K562 (cell line): ENCODE results near the gene RAMACL. TPM values are rescaled to one million over a fixed set of nuclear protein-coding genes. Genes with fewer than 3 reads are reported as not detected.

ENCODE experiments used
- ATAC-seq: fragments of 200-7000 bp; cut with Tn5 transposase; 3 replicates; pipeline ENCODE4 v1.9.1; 2020; ENCODE audit warnings: moderate library complexity
- BruUV-seq: library from RNA; stranded (reverse); fragments of 400-500 nt; replicated peaks from 2 replicates; lab custom pipeline; 2021; lab: Mats Ljungman, UMichigan
- CTCF ChIA-PET: fragments of 300-600 bp; formaldehyde crosslinking; extraction: SDS; loops from one replicate; lab custom pipeline; 2021; ENCODE audit warnings: low intra/inter-chr PET ratio; lab: Yijun Ruan, JAX
- POLR2A ChIA-PET: fragments of 300-600, 350-650 bp; sonication (Branson Sonifier 250); formaldehyde crosslinking; extraction: SDS; loops from one replicate; lab custom pipeline; 2021; ENCODE audit warnings: antibody characterized with exemption, inconsistent platforms; lab: Yijun Ruan, JAX
- DNase-seq, 4 experiments: peaks; one replicate each; pipeline versions ENCODE4 v3.0.0 to v3.0.0-alpha.2; 2011 to 2018; ENCODE audit warnings: low spot score in 3 of 4, mixed read lengths in 3 of 4; ENCODE audit errors: extremely low read depth in 1 of 4
- FAIRE-seq: peaks from 2 replicates; lab custom pipeline; 2011; peaks lifted over from hg19 to GRCh38; lab: Jason Lieb, UNC
- H2AFZ ChIP-seq: 2 replicates; pipeline ENCODE4 v1.6.0; 2011; ENCODE audit warnings: low read depth, low read length, control low read depth, inconsistent platforms
- H3K27ac ChIP-seq: fragments of 200-600 bp; 3 replicates; pipeline ENCODE4 v1.8.0; 2011; ENCODE audit warnings: low read depth, mild to moderate bottlenecking, control low read depth, inconsistent platforms, low read length, moderate library complexity, mixed read lengths; ENCODE audit errors: extremely low read depth
- H3K27me3 ChIP-seq, 2 experiments: fragments of 300-600 bp in 1 of 2; 2 replicates in 1 of 2; 3 replicates in 1 of 2; pipeline versions ENCODE4 v1.6.0 to v1.8.0; 2011; ENCODE audit warnings: inconsistent platforms in 2 of 2, low read length in 2 of 2, mild to moderate bottlenecking in 1 of 2, mixed read lengths in 1 of 2, moderate library complexity in 1 of 2; ENCODE audit not compliant: control insufficient read depth in 2 of 2, insufficient read depth in 2 of 2
- H3K36me3 ChIP-seq: fragments of 300-600 bp; 3 replicates; pipeline ENCODE4 v1.8.0; 2011; ENCODE audit warnings: mild to moderate bottlenecking, low read length, inconsistent platforms; ENCODE audit not compliant: control insufficient read depth, insufficient read depth
- H3K4me1 ChIP-seq, 2 experiments: fragments of 200-600 bp in 1 of 2; replicated peaks in 1 of 2; 2 replicates in 1 of 2; 3 replicates in 1 of 2; pipeline versions ENCODE4 v1.5.1 to v1.8.0; 2011; ENCODE audit warnings: inconsistent platforms in 2 of 2, low read length in 2 of 2, mild to moderate bottlenecking in 1 of 2, mixed read lengths in 1 of 2, moderate library complexity in 1 of 2; ENCODE audit not compliant: control insufficient read depth in 2 of 2, insufficient read depth in 2 of 2
- H3K4me2 ChIP-seq: 2 replicates; pipeline ENCODE4 v1.6.1; 2011; ENCODE audit warnings: low read length, control low read depth, inconsistent platforms, mixed read lengths; ENCODE audit not compliant: insufficient read depth
- H3K4me3 ChIP-seq: fragments of 200-600 bp; sonication (generic), shearing (Covaris generic); 2 replicates; pipeline ENCODE4 v1.5.1; 2016; ENCODE audit warnings: control low read depth, inconsistent platforms
- H3K79me2 ChIP-seq: fragments of 200-600 bp; 3 replicates; pipeline ENCODE4 v1.8.0; 2011; ENCODE audit warnings: low read length, inconsistent platforms; ENCODE audit not compliant: control insufficient read depth, insufficient read depth
- H3K9ac ChIP-seq, 2 experiments: 2 replicates each; pipeline versions ENCODE4 v1.6.0 to v1.6.1; 2011; ENCODE audit warnings: low read depth in 2 of 2, low read length in 2 of 2, control low read depth in 1 of 2, inconsistent platforms in 1 of 2, mild to moderate bottlenecking in 1 of 2, mixed read lengths in 1 of 2; ENCODE audit not compliant: insufficient read depth in 1 of 2
- H3K9me1 ChIP-seq: one replicate; pipeline ENCODE4 v1.6.0; 2011; ENCODE audit warnings: inconsistent platforms, mild to moderate bottlenecking, low read length, moderate library complexity; ENCODE audit not compliant: control insufficient read depth, insufficient read depth
- H3K9me3 ChIP-seq: replicated peaks from 2 replicates; pipeline ENCODE4 v1.5.1; 2011; ENCODE audit warnings: low read depth, low read length, inconsistent platforms; ENCODE audit not compliant: control insufficient read depth, insufficient read depth
- H4K20me1 ChIP-seq: replicated peaks from 2 replicates; pipeline ENCODE4 v1.6.1; 2011; ENCODE audit warnings: low read length, inconsistent platforms, mixed read lengths; ENCODE audit not compliant: control insufficient read depth, insufficient read depth
- BDP1 ChIP-seq: IDR thresholded peaks from 3 replicates; pipeline ENCODE4 v1.6.1; 2011; ENCODE audit not compliant: insufficient read length, insufficient read depth
- CBX8 ChIP-seq: fragments of 200-600 bp; sonication (generic); IDR thresholded peaks from 2 replicates; pipeline ENCODE4 v1.6.1; 2012; ENCODE audit warnings: borderline replicate concordance, mixed run types, low read depth, mild to moderate bottlenecking, moderate library complexity, mixed read lengths, low read length, control low read depth, inconsistent platforms; ENCODE audit not compliant: poor library complexity, severe bottlenecking; ENCODE audit errors: extremely low read depth
- CREB5 ChIP-seq: fragments of 250-450 bp; sonication (Bioruptor Pico); IDR thresholded peaks from 2 replicates; pipeline ENCODE4 v1.5.0; 2020; ENCODE audit warnings: mild to moderate bottlenecking
- HBP1 ChIP-seq: fragments of 450-650 bp; formaldehyde crosslinking; IDR thresholded peaks from 2 replicates; pipeline ENCODE4 v1.4.0; 2022; ENCODE audit warnings: missing genetic modification characterization
- HEY1 ChIP-seq: fragments of 250-450 bp; sonication (Bioruptor Pico); IDR thresholded peaks from 2 replicates; pipeline ENCODE4 v1.5.0; 2020; ENCODE audit warnings: mild to moderate bottlenecking, moderate library complexity, borderline replicate concordance
- ZFPM2 ChIP-seq: fragments of 250-450 bp; sonication (Bioruptor Pico); IDR thresholded peaks from 2 replicates; pipeline ENCODE4 v1.5.1; 2022; ENCODE audit warnings: mild to moderate bottlenecking
- ZNF449 ChIP-seq: fragments of 250-450 bp; sonication (Bioruptor Pico); IDR thresholded peaks from 2 replicates; pipeline ENCODE4 v1.8.0; 2022; ENCODE audit warnings: moderate library complexity, mild to moderate bottlenecking, inconsistent platforms
- WGBS: fragments of 100-300 bp; shearing (Covaris generic); methylation state at CpG from one replicate; pipeline ENCODE4 v1.1.6; 2016; ENCODE audit warnings: low coverage, mixed read lengths; ENCODE audit not compliant: insufficient coverage; ENCODE audit errors: missing lambda C conversion rate; 5-methylcytosine and 5-hydroxymethylcytosine counted together
- in situ Hi-C: fragments of 300-500 bp; cut with MboI; formaldehyde crosslinking; loops from 4 replicates; pipeline ENCODE4 v1.15.0; 2018; ENCODE audit warnings: inconsistent platforms, mixed read lengths
- intact Hi-C: fragments of 100-400 bp; cut with micrococcal nuclease; formaldehyde crosslinking; loops from 2 replicates; pipeline ENCODE4 v1.14.2; 2022
- polyA plus RNA-seq, 8 experiments: library from polyadenylated mRNA; depleted of rRNA in 4 of 8; stranded (reverse) in 5 of 8; unstranded in 3 of 8; fragments of >200 nt; fragmentation: Nextera tagmentation in 2 of 8; fragmentation: Illumina TruSeq in 1 of 8; extraction: Ambion mirVana in 2 of 8; extraction: Trizol in 1 of 8; gene quantifications; 2 replicates each; pipeline versions ENCODE4 v1.2.1 to v1.2.3, GENCODE V29; 2011 to 2014; ENCODE audit warnings: inconsistent platforms in 1 of 8, missing spikeins in 1 of 8
- total RNA-seq, 7 experiments: library from RNA; depleted of rRNA in 6 of 7; stranded (reverse); fragments of >200 nt in 6 of 7; fragmentation: Illumina TruSeq in 2 of 7; extraction: Trizol in 2 of 7; gene quantifications; 2 replicates each; pipeline versions ENCODE4 v1.2.1 to v1.2.3, GENCODE V29; 2011 to 2021; ENCODE audit warnings: low replicate concordance in 1 of 7
- TF ChIP-seq, protein P1 (sequence below), 2 experiments: fragments of 450-650 bp in 1 of 2; sonication (generic) in 1 of 2; formaldehyde crosslinking in 1 of 2; IDR thresholded peaks in 1 of 2; conservative IDR thresholded peaks in 1 of 2; 2 replicates each; pipeline versions ENCODE4 v1.6.1 to v1.8.1; 2016 to 2023; ENCODE audit warnings: mild to moderate bottlenecking in 2 of 2, moderate library complexity in 2 of 2, inconsistent platforms in 1 of 2, missing genetic modification reagents in 1 of 2
- TF ChIP-seq, protein P2 (sequence below): fragments of 450-650 bp; formaldehyde crosslinking; IDR thresholded peaks from 2 replicates; pipeline ENCODE4 v1.4.0; 2020; ENCODE audit warnings: mild to moderate bottlenecking, moderate library complexity

The RAMACL gene
- total and polyA plus RNA-seq, 9 of the 15 experiments (the other 6 are each of a cell fraction or from before 2014, with no cell fraction given), result 0.11 to 1.7 (median 0.41) TPM; not detected in 1

DNA sequence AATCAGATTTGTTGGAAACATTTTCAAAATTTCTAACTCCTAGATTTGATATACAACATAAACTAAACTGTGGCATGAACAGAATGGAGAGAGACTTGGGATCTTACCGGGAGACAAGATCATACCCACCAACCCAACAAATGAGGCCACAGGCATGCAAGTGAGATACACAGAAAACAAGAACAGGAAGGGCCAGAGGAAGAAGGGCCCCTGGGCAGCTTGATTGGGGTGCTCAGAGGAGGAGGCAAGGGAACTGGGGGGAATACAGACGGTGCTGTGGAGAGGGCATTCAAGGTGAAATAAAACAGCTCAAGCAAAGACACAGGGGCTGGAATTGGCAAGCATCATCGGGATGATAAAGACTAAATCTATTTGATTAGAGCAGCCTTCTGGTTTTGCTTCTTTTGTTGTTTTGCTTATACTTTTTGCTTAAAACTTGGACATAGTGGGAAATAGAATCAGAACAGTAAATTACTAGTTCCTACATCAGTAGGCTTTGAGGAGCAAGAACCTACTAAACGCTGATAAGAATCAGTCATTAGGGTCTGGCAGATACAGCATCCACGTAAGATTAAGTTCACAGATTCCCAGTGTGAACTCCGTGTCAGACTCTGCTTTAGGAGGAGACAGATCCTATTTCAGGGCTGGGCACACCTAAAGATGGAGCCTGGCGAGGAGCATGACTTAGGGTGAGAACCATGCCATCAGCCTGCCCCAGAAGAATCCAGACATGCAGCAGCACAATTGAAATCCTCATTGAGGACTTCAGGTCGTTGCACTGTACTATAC lies 3.5 kb upstream of the RAMACL start:
- ChIA-PET POLR2A (no interaction called here), CTCF (no interaction called here)
- H3K9me3 ChIP-seq, result no peaks in the 10 kb centered on the region
- H3K27me3 ChIP-seq, result peaks cover 21 to 40% of the 10 kb centered on the region in 2 experiments
- no peaks in the 10 kb centered on the region for H3K4me1 ChIP-seq
- no peak overlapping the region for H3K9ac ChIP-seq
- H3K27ac ChIP-seq, result no peak overlapping the region
- no TSS peak for BruUV-seq
- FAIRE-seq, result no peak
- WGBS, result under 1% methylated on average over 8 of the region's 8 CpGs
- intact Hi-C loops, result no loop called here
- no peak overlapping the region for H3K4me2 ChIP-seq
- peaks cover 3% of the 10 kb centered on the region; the same call in 1 of the 2 replicates for H4K20me1 ChIP-seq
- no peaks in the 10 kb centered on the region for H3K36me3 ChIP-seq
- H3K79me2 ChIP-seq, result no peaks in the 10 kb centered on the region
- H3K9me1 ChIP-seq, result no peaks in the 10 kb centered on the region
- no peak for ATAC-seq
- in situ Hi-C loops, result no loop called here
- no peak overlapping the region for H3K4me3 ChIP-seq
- no peak overlapping the region for H2AFZ ChIP-seq
- DNase-seq, result no peak
- TF ChIP-seq, protein P1, sequence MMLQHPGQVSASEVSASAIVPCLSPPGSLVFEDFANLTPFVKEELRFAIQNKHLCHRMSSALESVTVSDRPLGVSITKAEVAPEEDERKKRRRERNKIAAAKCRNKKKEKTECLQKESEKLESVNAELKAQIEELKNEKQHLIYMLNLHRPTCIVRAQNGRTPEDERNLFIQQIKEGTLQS (IDR thresholded peaks at IDR 0.05), result no peak
- TF ChIP-seq, protein P1 (CRISPR knock-in tag; conservative IDR thresholded peaks at IDR 0.05), result no peak
- TF ChIP-seq HBP1 (CRISPR knock-in tag) (no peak), CBX8 (no peak), CREB5 (CRISPR knock-in tag) (no peak), ZFPM2 (CRISPR knock-in tag) (no peak), ZNF449 (no peak), BDP1 (no peak), HEY1 (CRISPR knock-in tag) (no peak)
- TF ChIP-seq, protein P2, sequence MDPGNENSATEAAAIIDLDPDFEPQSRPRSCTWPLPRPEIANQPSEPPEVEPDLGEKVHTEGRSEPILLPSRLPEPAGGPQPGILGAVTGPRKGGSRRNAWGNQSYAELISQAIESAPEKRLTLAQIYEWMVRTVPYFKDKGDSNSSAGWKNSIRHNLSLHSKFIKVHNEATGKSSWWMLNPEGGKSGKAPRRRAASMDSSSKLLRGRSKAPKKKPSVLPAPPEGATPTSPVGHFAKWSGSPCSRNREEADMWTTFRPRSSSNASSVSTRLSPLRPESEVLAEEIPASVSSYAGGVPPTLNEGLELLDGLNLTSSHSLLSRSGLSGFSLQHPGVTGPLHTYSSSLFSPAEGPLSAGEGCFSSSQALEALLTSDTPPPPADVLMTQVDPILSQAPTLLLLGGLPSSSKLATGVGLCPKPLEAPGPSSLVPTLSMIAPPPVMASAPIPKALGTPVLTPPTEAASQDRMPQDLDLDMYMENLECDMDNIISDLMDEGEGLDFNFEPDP (CRISPR knock-in tag), result no peak
